Keratinocyte (primary cell): Measurements from ENCODE around the gene ICAM4.

ENCODE experiments used
- EZH2 ChIP-seq: IDR thresholded peaks from one replicate; pipeline ENCODE4 v1.6.1; 2012; ENCODE audit warnings: inconsistent platforms, mild to moderate bottlenecking, low read length, moderate library complexity
- TF ChIP-seq, protein P1 (sequence below), 3 experiments: IDR thresholded peaks in 1 of 3; conservative IDR thresholded peaks in 1 of 3; optimal IDR thresholded peaks in 1 of 3; 2 replicates in 2 of 3; 3 replicates in 1 of 3; pipeline versions ENCODE3 to v1.5.1; 2011; ENCODE audit warnings: low read length in 3 of 3, mild to moderate bottlenecking in 3 of 3, moderate library complexity in 2 of 3, control low read depth in 1 of 3, inconsistent platforms in 1 of 3; ENCODE audit not compliant: insufficient read depth in 2 of 3; ENCODE audit errors: extremely low read depth in 1 of 3

DNA sequence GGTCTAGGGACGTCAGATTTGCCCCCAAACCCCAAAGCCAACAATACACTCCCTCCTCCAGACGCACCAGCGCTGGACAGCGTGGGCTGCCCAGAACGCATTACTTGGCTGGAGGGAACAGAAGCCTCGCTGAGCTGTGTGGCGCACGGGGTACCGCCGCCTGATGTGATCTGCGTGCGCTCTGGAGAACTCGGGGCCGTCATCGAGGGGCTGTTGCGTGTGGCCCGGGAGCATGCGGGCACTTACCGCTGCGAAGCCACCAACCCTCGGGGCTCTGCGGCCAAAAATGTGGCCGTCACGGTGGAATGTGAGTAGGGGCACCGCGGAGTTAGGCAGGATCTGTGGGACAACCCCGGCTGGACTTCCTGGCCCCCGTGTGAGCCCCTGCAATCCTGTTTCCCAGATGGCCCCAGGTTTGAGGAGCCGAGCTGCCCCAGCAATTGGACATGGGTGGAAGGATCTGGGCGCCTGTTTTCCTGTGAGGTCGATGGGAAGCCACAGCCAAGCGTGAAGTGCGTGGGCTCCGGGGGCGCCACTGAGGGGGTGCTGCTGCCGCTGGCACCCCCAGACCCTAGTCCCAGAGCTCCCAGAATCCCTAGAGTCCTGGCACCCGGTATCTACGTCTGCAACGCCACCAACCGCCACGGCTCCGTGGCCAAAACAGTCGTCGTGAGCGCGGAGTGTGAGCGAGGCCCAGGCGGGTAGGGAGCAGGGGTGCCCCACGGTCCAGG, 7.0 kb downstream of the ICAM4 start:
- TF ChIP-seq, protein P1, sequence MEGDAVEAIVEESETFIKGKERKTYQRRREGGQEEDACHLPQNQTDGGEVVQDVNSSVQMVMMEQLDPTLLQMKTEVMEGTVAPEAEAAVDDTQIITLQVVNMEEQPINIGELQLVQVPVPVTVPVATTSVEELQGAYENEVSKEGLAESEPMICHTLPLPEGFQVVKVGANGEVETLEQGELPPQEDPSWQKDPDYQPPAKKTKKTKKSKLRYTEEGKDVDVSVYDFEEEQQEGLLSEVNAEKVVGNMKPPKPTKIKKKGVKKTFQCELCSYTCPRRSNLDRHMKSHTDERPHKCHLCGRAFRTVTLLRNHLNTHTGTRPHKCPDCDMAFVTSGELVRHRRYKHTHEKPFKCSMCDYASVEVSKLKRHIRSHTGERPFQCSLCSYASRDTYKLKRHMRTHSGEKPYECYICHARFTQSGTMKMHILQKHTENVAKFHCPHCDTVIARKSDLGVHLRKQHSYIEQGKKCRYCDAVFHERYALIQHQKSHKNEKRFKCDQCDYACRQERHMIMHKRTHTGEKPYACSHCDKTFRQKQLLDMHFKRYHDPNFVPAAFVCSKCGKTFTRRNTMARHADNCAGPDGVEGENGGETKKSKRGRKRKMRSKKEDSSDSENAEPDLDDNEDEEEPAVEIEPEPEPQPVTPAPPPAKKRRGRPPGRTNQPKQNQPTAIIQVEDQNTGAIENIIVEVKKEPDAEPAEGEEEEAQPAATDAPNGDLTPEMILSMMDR (optimal IDR thresholded peaks at IDR 0.05 in 1 of 3, IDR thresholded peaks at IDR 0.05 in 1 of 3, conservative IDR thresholded peaks at IDR 0.05 in 1 of 3; ENCODE audit: extremely low read depth in 1 of 3, insufficient read depth in 2 of 3, low read length in 3 of 3), result no peak
- TF ChIP-seq EZH2, result no peak
